T-helper 1 cell (primary cell): ENCODE measurements around the gene LCE2D.
"Not testable (repeated sequence)": the region's sequence is repeated elsewhere in the genome, so short reads cannot be mapped to it uniquely, and the experiment has no call there.

ENCODE experiments used
- DNase-seq, 5 donors: peaks; one replicate each; pipeline ENCODE4 v3.0.0-alpha.2; 2012 to 2020
- total RNA-seq, 4 donors: gene quantifications; one replicate each; lab custom pipeline; 2026; lab: John Stamatoyannopoulos, UW

The LCE2D gene
- 0 reads per million in 4 donors for total RNA-seq

GRCh38 chr1:152663098-152663497, at the start of gene LCE2D:
Gene LCE2D, plus strand, starts transcription at chr1:152663380. Its CDS starts 726 bp downstream, at chr1:152664106.
- DNase-seq = no peak

DNA sequence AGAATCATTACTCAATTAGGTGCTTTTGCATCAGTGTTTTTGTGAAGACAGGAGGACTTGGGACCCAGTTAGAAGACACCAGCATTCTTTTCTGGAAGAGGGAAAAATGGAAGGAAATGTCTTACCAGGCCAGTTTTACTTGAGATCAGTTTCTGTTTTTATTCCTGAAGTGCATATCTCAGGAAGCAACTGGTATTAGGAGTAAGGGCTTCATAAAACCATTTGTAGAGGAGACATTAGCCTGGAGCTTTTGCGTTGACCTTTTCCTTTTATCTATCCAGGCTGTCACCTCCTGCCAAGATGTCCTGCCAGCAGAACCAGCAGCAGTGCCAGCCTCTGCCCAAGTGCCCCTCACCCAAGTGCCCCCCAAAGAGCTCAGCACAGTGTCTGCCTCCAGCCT, 49.7 kb upstream of the LCE2D start, which contains the start of gene LCE3B:
Gene LCE3B (plus strand): TSS at position 301 of the 400 bp plus-strand sequence. CDS start 0 bp downstream, at position 301.
- DNase-seq = no peak

GRCh38 chr1:152621993-152622392, 41.2 kb upstream of the LCE2D start:
- no peak for DNase-seq

- peak in 1 of 5 donors; percentile 12 for DNase-seq
These were observed 40.4 kb upstream of the LCE2D start, which contains the start of gene LCE3A for GRCh38 chr1:152622803-152623202. Gene LCE3A, minus strand, starts transcription at chr1:152623103. Its CDS starts 0 bp downstream, at chr1:152623103.

DNA sequence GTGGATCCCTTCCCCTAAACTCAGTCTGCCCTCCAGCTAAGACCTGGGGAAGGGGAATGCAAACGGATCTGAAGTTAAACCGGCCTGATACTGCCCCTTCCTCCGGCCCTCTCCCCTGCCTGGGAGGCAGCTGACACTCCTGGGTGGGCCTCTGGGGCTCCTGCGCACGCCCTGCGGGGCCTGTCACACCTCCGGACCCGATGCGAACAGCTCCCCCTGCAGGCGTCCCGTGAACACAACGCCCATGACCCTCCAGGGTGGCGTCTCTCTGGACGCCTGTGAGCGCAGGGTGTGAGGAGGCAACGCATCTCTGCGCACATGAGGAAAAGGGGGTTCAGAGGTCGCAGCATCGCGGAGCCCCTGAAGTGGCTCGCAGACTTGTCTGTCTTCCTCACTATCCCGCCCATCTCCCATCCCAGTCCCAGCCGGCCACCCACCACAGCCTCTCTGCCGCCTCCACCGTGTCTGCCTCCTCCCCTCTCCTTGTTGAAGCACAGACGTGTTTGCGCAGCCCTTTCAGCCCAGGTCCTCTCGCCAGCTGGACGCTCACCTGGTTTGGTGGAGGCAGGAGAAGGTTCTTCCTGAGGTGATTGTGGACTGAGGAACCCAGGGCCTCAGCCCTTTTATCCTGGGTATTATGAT, 39.9 kb upstream of the LCE2D start:
- DNase-seq = peak in 1 of 5 donors; percentile 5

- DNase-seq = no peak
These were observed 36.4 kb upstream of the LCE2D start for GRCh38 chr1:152626744-152627143.

- no peak for DNase-seq
These were observed 32.6 kb upstream of the LCE2D start for GRCh38 chr1:152630596-152630995.

GRCh38 chr1:152640351-152640750, 22.8 kb upstream of the LCE2D start:
- no peak for DNase-seq

DNA sequence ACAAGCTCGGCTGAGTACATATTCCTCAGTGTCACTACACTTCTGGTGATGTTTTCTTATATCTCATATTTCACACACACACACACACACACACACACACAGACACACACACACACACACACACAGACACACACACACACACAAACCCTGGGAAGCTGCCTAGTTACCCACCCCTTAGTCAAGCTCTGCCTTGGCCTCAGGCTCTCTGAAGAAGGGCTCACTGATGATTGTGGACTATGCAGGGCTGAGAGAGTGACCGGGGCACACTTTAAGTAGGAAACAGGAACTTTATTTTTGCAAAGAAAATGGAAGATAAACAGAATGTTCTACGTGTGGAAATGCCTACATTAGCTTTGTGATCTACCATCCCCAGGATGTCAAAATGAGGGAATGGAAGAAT, 19.2 kb upstream of the LCE2D start:
- DNase-seq = no peak

- no peak for DNase-seq
These were observed 18.0 kb upstream of the LCE2D start for GRCh38 chr1:152645146-152645545.

- no peak for DNase-seq
These were observed 16.5 kb upstream of the LCE2D start for GRCh38 chr1:152646656-152647055.

- peak in 2 of 5 donors; percentile 25 to 52 for DNase-seq
These were observed 9.1 kb upstream of the LCE2D start for GRCh38 chr1:152654110-152654509.

- DNase-seq = no peak
These were observed 6.7 kb upstream of the LCE2D start for GRCh38 chr1:152656459-152656858.

GRCh38 chr1:152657677-152658076, 5.5 kb upstream of the LCE2D start:
- no peak for DNase-seq

DNA sequence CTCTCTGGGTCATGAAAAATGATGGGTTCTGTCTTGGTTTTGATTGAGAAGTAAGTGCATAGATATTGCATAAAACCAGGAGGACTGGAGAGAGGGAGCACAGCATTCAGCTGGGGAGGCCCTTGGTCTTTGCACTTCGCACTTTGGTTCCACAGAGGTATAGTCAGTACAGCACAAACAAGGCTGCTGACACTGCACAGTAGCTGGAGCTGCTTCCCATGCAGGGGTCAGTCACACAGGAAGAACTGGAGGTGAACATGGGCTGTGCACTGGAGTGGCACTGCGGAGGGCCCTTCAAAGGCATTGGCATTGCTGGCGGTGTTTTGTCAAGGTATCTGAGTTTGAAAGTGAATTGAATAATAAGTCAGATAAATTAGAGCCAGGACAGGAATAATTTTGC, 4.5 kb upstream of the LCE2D start:
- DNase-seq = no peak

DNA sequence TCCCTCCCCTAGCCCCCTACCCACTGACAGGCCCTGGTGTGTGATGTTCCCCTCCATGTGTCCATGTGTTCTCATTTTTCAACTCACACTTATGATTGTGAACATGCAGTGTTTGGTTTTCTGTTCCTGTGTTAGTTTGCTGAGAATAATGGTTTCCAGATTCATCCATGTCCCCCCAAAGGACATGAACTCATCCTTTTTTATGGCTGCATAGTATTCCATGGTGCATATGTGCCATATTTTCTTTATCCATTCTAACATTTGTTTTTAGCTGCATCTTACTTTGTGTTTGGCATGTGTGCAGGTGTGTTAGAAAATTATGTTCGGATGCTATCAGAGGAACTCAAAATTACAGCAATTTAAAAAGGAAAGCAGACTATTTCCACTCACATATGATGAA, 3.0 kb downstream of the LCE2D start:
- not testable (repeated sequence) for DNase-seq

DNA sequence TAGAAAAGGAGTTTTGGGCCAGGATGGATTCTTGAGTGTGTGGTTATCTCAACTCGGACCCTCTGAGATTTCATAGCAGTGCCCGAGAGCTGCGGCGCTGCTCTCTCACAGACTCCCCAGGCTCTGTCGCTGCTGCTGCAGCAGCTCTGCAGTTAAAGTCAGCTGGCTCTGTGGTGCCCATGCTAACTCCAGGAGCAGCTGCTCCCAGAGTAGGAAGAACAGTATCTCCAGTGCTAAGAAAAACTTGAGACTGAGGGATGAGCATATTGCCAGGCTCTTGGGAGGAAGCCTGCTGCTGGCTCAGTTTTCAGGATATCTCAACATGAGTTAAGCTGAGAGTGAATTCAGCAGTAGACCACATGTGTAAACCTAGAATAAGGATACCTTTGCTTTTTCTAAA, 4.5 kb downstream of the LCE2D start:
- no peak for DNase-seq

DNA sequence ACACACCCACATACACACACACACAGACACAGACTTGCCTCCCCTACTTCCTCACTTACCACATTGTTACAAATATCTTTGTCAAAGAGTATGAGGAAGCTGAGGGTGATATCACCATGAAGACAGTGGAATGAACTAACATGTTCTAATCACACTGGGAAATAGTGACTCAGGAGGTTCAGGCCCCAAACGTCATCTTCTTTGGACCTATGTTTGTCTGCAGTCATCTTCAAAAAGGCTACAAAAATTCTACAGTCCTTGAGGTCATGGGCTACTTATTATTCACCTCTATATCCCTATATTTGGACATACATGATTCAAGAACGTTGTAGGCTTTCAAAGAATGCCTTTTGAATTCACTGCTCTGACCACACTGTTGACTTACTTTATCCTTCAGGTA, 9.8 kb downstream of the LCE2D start:
- no peak for DNase-seq

DNA sequence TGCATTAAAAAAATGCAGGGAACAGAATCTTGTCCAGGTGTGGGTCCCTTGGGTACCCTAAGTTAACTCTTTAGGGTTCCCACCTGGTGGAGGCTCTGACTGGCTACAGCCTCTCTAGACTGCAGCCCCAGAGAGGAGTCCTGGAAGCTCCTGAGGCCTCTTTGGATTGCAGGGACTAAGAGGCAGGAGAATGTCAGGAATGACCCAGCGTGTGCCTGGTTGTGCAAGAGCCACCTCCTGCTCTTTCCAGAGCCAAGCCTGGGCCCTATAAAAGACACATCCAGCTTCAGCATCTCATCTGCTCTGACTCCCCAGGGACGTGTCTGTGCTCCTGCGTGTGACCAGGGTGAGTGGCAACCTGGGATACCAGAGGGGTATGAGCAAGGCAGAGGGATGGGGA, 11.8 kb downstream of the LCE2D start, which contains the start of gene LCE2C:
Gene LCE2C (plus strand): TSS at position 297 of the 400 bp plus-strand sequence. CDS start 737 bp downstream, outside the sequence.
- not testable (repeated sequence) for DNase-seq

DNA sequence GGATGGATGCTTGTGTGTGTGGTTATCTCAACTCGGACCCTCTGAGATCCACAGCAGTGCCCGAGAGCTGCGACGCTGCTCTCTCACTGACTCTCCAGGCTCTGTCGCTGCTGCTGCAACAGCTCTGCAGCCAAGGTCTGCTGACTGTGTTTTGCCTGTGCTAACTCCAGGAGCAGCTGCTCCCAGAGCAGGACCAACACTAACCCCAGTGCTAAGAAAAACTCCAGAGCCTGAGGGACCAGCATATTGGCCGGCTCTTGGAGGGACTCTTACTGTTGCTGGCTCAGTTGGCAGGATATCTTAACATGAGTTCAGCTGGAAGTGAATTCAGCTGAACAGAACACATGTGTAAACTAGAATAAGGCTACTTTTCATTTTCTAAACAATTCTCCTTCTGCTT, 16.3 kb downstream of the LCE2D start:
- no peak for DNase-seq

DNA sequence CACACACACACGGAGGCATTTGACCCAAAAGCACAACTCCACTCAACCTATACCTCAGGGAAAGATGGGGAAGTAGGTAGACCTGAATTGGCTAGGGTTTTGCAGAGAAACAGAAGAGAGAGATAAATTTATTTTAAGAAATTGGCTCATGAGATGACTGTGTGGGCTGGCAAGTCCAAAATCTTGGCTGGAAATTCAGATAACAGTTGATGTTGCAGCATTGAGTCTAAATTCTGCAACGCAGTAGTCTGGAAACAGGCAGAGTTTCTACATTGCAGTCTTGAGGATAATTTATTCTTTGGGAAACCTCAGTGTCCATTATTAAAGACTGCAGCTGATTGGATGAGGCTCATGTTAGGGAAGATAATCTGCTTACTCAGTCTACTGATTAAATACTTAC, 18.4 kb downstream of the LCE2D start:
- no peak for DNase-seq

DNA sequence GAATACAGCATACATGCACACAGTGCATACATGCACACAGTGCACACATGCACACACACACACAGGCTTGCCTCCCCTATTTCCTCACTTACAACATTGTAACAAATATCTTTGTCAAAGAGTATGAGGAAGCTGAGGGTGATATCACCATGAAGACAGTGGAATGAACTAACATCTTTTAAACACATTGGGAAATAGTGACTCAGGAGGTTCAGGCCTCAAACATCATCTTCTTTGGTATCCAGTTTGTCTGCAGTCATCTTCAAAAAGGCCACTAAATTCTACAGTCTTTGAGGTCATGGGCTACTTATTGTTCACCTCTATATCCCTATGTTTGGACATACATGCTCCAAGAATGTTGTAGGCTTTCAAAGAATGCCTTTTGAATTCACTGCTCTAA, 20.7 kb downstream of the LCE2D start:
- DNase-seq = no peak

GRCh38 chr1:152685823-152686222, 22.6 kb downstream of the LCE2D start, which contains the start of gene LCE2B:
Gene LCE2B, plus strand, starts transcription at chr1:152686123. Its CDS starts 721 bp downstream, at chr1:152686844.
- DNase-seq = not testable (repeated sequence)
